Duodenal mucosa (tissue), 2 donors: ENCODE measurements around the gene LGI2.

ENCODE experiments used
- H3K27ac ChIP-seq: one replicate; pipeline ENCODE4 v1.7.0; 2013; ENCODE audit warnings: low read depth, low read length
- H3K27me3 ChIP-seq, 2 donors: one replicate each; pipeline ENCODE4 v1.7.0; 2013; ENCODE audit warnings: low read length in 2 of 2, control low read depth in 1 of 2; ENCODE audit not compliant: insufficient read depth in 2 of 2, control insufficient read depth in 1 of 2
- H3K36me3 ChIP-seq, 2 donors: one replicate each; pipeline ENCODE4 v1.7.0; 2013; ENCODE audit warnings: low read length in 2 of 2, control low read depth in 1 of 2; ENCODE audit not compliant: insufficient read depth in 2 of 2, control insufficient read depth in 1 of 2
- H3K4me1 ChIP-seq, 2 donors: one replicate each; pipeline ENCODE4 v1.7.0; 2013; ENCODE audit warnings: low read length in 2 of 2, control low read depth in 1 of 2; ENCODE audit not compliant: insufficient read depth in 2 of 2, control insufficient read depth in 1 of 2
- H3K4me3 ChIP-seq, 2 donors: one replicate each; pipeline ENCODE4 v1.7.0; 2013; ENCODE audit warnings: low read length in 2 of 2, low read depth in 1 of 2
- H3K9ac ChIP-seq, 2 donors: one replicate each; pipeline ENCODE4 v1.7.0; 2013; ENCODE audit warnings: low read length in 2 of 2, low read depth in 1 of 2
- H3K9me3 ChIP-seq, 2 donors: one replicate each; pipeline ENCODE4 v1.7.0; 2013; ENCODE audit warnings: low read length in 2 of 2, control low read depth in 1 of 2; ENCODE audit not compliant: control insufficient read depth in 1 of 2

Gene LGI2

GRCh38 chr4:24968992-24969391 lies 61.8 kb downstream of the LGI2 start:
- H3K36me3 ChIP-seq = no peaks in the 10 kb centered on the region
- no peak overlapping the region for H3K4me3 ChIP-seq
- H3K27ac ChIP-seq = no peak overlapping the region
- H3K9ac ChIP-seq = no peak overlapping the region
- H3K27me3 ChIP-seq = no peaks in the 10 kb centered on the region
- H3K4me1 ChIP-seq = peaks cover 3 to 6% of the 10 kb centered on the region in 2 donors
- H3K9me3 ChIP-seq = peaks cover 7 to 8% of the 10 kb centered on the region in 2 donors

GRCh38 chr4:24968278-24968677 lies 62.5 kb downstream of the LGI2 start:
- Histone ChIP-seq H3K4me3 (no peak overlapping the region), H3K9me3 (peaks cover 7 to 8% of the 10 kb centered on the region in 2 donors), H3K9ac (no peak overlapping the region), H3K36me3 (no peaks in the 10 kb centered on the region), H3K27me3 (no peaks in the 10 kb centered on the region), H3K27ac (no peak overlapping the region), H3K4me1 (peaks cover 3 to 6% of the 10 kb centered on the region in 2 donors)

- Histone ChIP-seq H3K9me3 (peaks cover 7 to 8% of the 10 kb centered on the region in 2 donors), H3K27ac (no peak overlapping the region), H3K36me3 (no peaks in the 10 kb centered on the region), H3K27me3 (no peaks in the 10 kb centered on the region), H3K4me1 (peaks cover 3 to 6% of the 10 kb centered on the region in 2 donors), H3K4me3 (no peak overlapping the region), H3K9ac (no peak overlapping the region)
These were observed 63.4 kb downstream of the LGI2 start for GRCh38 chr4:24967346-24967745.

GRCh38 chr4:24966076-24966475 lies 64.7 kb downstream of the LGI2 start:
- Histone ChIP-seq H3K27me3 (no peaks in the 10 kb centered on the region), H3K9ac (no peak overlapping the region), H3K36me3 (no peaks in the 10 kb centered on the region)

GRCh38 chr4:24965627-24966026 lies 65.1 kb downstream of the LGI2 start:
- Histone ChIP-seq H3K9ac (no peak overlapping the region), H3K4me3 (no peak overlapping the region), H3K27ac (no peak overlapping the region), H3K36me3 (no peaks in the 10 kb centered on the region), H3K4me1 (no peaks in the 10 kb centered on the region), H3K27me3 (no peaks in the 10 kb centered on the region), H3K9me3 (peaks cover 7 to 8% of the 10 kb centered on the region in 2 donors)

More at GRCh38 chr4:24966076-24966475, 64.7 kb downstream of the LGI2 start:
- Histone ChIP-seq H3K4me1 (peaks cover 0 to 2% of the 10 kb centered on the region in 2 donors), H3K27ac (no peak overlapping the region), H3K4me3 (no peak overlapping the region), H3K9me3 (peaks cover 7 to 8% of the 10 kb centered on the region in 2 donors)

- Histone ChIP-seq H3K27me3 (no peaks in the 10 kb centered on the region), H3K36me3 (no peaks in the 10 kb centered on the region), H3K27ac (no peak overlapping the region), H3K9me3 (peaks cover 7 to 8% of the 10 kb centered on the region in 2 donors), H3K4me3 (no peak overlapping the region), H3K9ac (no peak overlapping the region), H3K4me1 (no peaks in the 10 kb centered on the region)
These were observed 67.5 kb downstream of the LGI2 start for GRCh38 chr4:24963277-24963676.

- Histone ChIP-seq H3K27me3 (no peaks in the 10 kb centered on the region), H3K9ac (no peak overlapping the region), H3K4me1 (no peaks in the 10 kb centered on the region), H3K36me3 (no peaks in the 10 kb centered on the region), H3K4me3 (no peak overlapping the region), H3K27ac (no peak overlapping the region), H3K9me3 (peaks cover 0 to 2% of the 10 kb centered on the region in 2 donors)
These were observed 72.9 kb downstream of the LGI2 start for GRCh38 chr4:24957886-24958285.

- no peaks in the 10 kb centered on the region for H3K4me1 ChIP-seq
- H3K9me3 ChIP-seq = peaks cover 0 to 2% of the 10 kb centered on the region in 2 donors
- no peaks in the 10 kb centered on the region for H3K27me3 ChIP-seq
- H3K4me3 ChIP-seq = no peak overlapping the region
- H3K36me3 ChIP-seq = no peaks in the 10 kb centered on the region
- H3K27ac ChIP-seq = no peak overlapping the region
- no peak overlapping the region for H3K9ac ChIP-seq
These were observed 74.0 kb downstream of the LGI2 start for GRCh38 chr4:24956763-24957162.

GRCh38 chr4:24956091-24956490 lies 74.7 kb downstream of the LGI2 start:
- Histone ChIP-seq H3K27ac (no peak overlapping the region), H3K9me3 (peaks cover 0 to 2% of the 10 kb centered on the region in 2 donors), H3K9ac (no peak overlapping the region), H3K27me3 (no peaks in the 10 kb centered on the region), H3K4me1 (no peaks in the 10 kb centered on the region), H3K36me3 (no peaks in the 10 kb centered on the region), H3K4me3 (no peak overlapping the region)

GRCh38 chr4:24952667-24953066 lies 78.1 kb downstream of the LGI2 start:
- no peak overlapping the region for H3K4me3 ChIP-seq
- H3K9ac ChIP-seq = no peak overlapping the region
- peaks cover 0 to 2% of the 10 kb centered on the region in 2 donors for H3K9me3 ChIP-seq
- no peak overlapping the region for H3K27ac ChIP-seq
- H3K36me3 ChIP-seq = no peaks in the 10 kb centered on the region
- H3K4me1 ChIP-seq = no peaks in the 10 kb centered on the region
- H3K27me3 ChIP-seq = no peaks in the 10 kb centered on the region

- Histone ChIP-seq H3K4me1 (no peaks in the 10 kb centered on the region), H3K9me3 (peaks cover 0 to 2% of the 10 kb centered on the region in 2 donors), H3K27me3 (no peaks in the 10 kb centered on the region), H3K9ac (no peak overlapping the region), H3K27ac (no peak overlapping the region), H3K36me3 (no peaks in the 10 kb centered on the region), H3K4me3 (no peak overlapping the region)
These were observed 80.8 kb downstream of the LGI2 start for GRCh38 chr4:24949970-24950369.
